ENCODE measurements around the gene ALG13.
"Not testable (repeated sequence)": the region's sequence is repeated elsewhere in the genome, so short reads cannot be mapped to it uniquely, and the experiment has no call there.

ALG13 gene

GRCh38 chrX:111680988-111681779 lies at the start of gene ALG13:
TSS of gene ALG13 (plus strand) at chrX:111681170. CDS start at chrX:111681219, 49 bp downstream.
- peak; percentile 66 for DNase-seq (ENCODE audit: extremely low read depth, low read depth)
- TF ChIP-seq CTCF (IDR thresholded peaks at IDR 0.05; ENCODE audit: low read depth, low read length, missing control alignments): peak; percentile 73
- H3K4me3 ChIP-seq (replicated peaks; ENCODE audit: low read depth, low read length): peak within 1 kb of the TSS; percentile 69

GRCh38 chrX:111634823-111635729 lies 45.9 kb upstream of the ALG13 start:
- H3K4me3 ChIP-seq (replicated peaks; ENCODE audit: low read depth, low read length): no peak overlapping the region
- no peak for TF ChIP-seq CTCF (IDR thresholded peaks at IDR 0.05; ENCODE audit: low read depth, low read length, missing control alignments)
- no peak for DNase-seq (ENCODE audit: extremely low read depth, low read depth)

GRCh38 chrX:111641969-111642368 lies 39.0 kb upstream of the ALG13 start:
- no peak for DNase-seq (ENCODE audit: extremely low read depth, low read depth)
- no peak for TF ChIP-seq CTCF (IDR thresholded peaks at IDR 0.05; ENCODE audit: low read depth, low read length, missing control alignments)
- H3K4me3 ChIP-seq (replicated peaks; ENCODE audit: low read depth, low read length): no peak overlapping the region

GRCh38 chrX:111645165-111645564 lies 35.8 kb upstream of the ALG13 start:
- not testable (repeated sequence) for H3K4me3 ChIP-seq (replicated peaks; ENCODE audit: low read depth, low read length); DNase-seq (ENCODE audit: extremely low read depth, low read depth)

GRCh38 chrX:111645607-111646006 lies 35.4 kb upstream of the ALG13 start:
- no peak for DNase-seq (ENCODE audit: extremely low read depth, low read depth)
- TF ChIP-seq CTCF (IDR thresholded peaks at IDR 0.05; ENCODE audit: low read depth, low read length, missing control alignments): no peak
- no peak overlapping the region for H3K4me3 ChIP-seq (replicated peaks; ENCODE audit: low read depth, low read length)

GRCh38 chrX:111646515-111646914 lies 34.5 kb upstream of the ALG13 start:
- no peak for DNase-seq (ENCODE audit: extremely low read depth, low read depth)
- no peak overlapping the region for H3K4me3 ChIP-seq (replicated peaks; ENCODE audit: low read depth, low read length)
- no peak for TF ChIP-seq CTCF (IDR thresholded peaks at IDR 0.05; ENCODE audit: low read depth, low read length, missing control alignments)

- TF ChIP-seq CTCF (IDR thresholded peaks at IDR 0.05; ENCODE audit: low read depth, low read length, missing control alignments): no peak
- no peak for DNase-seq (ENCODE audit: extremely low read depth, low read depth)
- no peak overlapping the region for H3K4me3 ChIP-seq (replicated peaks; ENCODE audit: low read depth, low read length)
Measured at GRCh38 chrX:111648802-111649201, 32.2 kb upstream of the ALG13 start.
